GM12878 (cell line): ENCODE results near the gene DUSP10. TPM values are rescaled to one million over a fixed set of nuclear protein-coding genes. Genes with fewer than 3 reads are reported as not detected.
A peak's percentile ranks its signal among the peaks of the same experiment; 100 is the strongest.

ENCODE experiments used
- BACH1 ChIP-seq: fragments of 450-650 bp; IDR thresholded peaks from 2 replicates; pipeline ENCODE4 v1.6.1; 2017; ENCODE audit warnings: mild to moderate bottlenecking, borderline replicate concordance
- BCL11A ChIP-seq: IDR thresholded peaks from 2 replicates; pipeline ENCODE4 v1.6.1; 2011; ENCODE audit warnings: low read depth, low read length
- CHD1 ChIP-seq: IDR thresholded peaks from 2 replicates; pipeline ENCODE4 v1.6.1; 2012; ENCODE audit warnings: low read depth, low read length, improper control_type of control experiment
- FOXK2 ChIP-seq: fragments of 450-650 bp; IDR thresholded peaks from 2 replicates; pipeline ENCODE4 v1.6.1; 2017; ENCODE audit warnings: mild to moderate bottlenecking, moderate library complexity
- FOXM1 ChIP-seq: IDR thresholded peaks from 2 replicates; pipeline ENCODE4 v1.6.1; 2012; ENCODE audit warnings: low read depth, mild to moderate bottlenecking, inconsistent platforms, low read length, moderate library complexity
- GABPA ChIP-seq: IDR thresholded peaks from 2 replicates; pipeline ENCODE4 v1.6.1; 2014; ENCODE audit warnings: antibody characterized with exemption, low read depth, mild to moderate bottlenecking, inconsistent platforms
- HDAC6 ChIP-seq: fragments of 200-600 bp; sonication (generic); IDR thresholded peaks from one replicate; pipeline ENCODE4 v1.8.0; 2017; ENCODE audit warnings: antibody characterized with exemption; ENCODE audit not compliant: unreplicated experiment
- IRF4 ChIP-seq: IDR thresholded peaks from 2 replicates; pipeline ENCODE4 v1.6.1; 2011; ENCODE audit warnings: low read depth, low read length
- NBN ChIP-seq: fragments of 450-650 bp; IDR thresholded peaks from 2 replicates; pipeline ENCODE4 v1.6.1; 2016
- NR2C2 ChIP-seq: IDR thresholded peaks from 2 replicates; pipeline ENCODE4 v1.6.1; 2011; ENCODE audit warnings: borderline replicate concordance, low read depth; ENCODE audit not compliant: control insufficient read depth, insufficient read length
- NR2F1 ChIP-seq: fragments of 450-650 bp; conservative IDR thresholded peaks from 2 replicates; pipeline ENCODE4 v1.6.1; 2017; ENCODE audit warnings: mild to moderate bottlenecking
- POU2F2 ChIP-seq: IDR thresholded peaks from 3 replicates; pipeline ENCODE4 v1.6.1; 2011; ENCODE audit warnings: low read depth, mild to moderate bottlenecking, low read length, borderline replicate concordance
- RAD21 ChIP-seq: IDR thresholded peaks from 2 replicates; pipeline ENCODE4 v1.6.1; 2011; ENCODE audit warnings: mild to moderate bottlenecking, low read depth, low read length, moderate library complexity; ENCODE audit not compliant: insufficient read depth
- RBBP5 ChIP-seq: fragments of 200-600 bp; sonication (generic); conservative IDR thresholded peaks from 2 replicates; pipeline ENCODE4 v1.6.1; 2016
- RELA ChIP-seq: fragments of 450-650 bp; IDR thresholded peaks from 2 replicates; pipeline ENCODE4 v1.8.0; 2014; ENCODE audit warnings: borderline replicate concordance; ENCODE audit not compliant: partially characterized antibody
- SMARCA5 ChIP-seq: fragments of 450-650 bp; IDR thresholded peaks from 2 replicates; pipeline ENCODE4 v1.6.1; 2017; ENCODE audit warnings: mild to moderate bottlenecking
- SMC3 ChIP-seq: IDR thresholded peaks from 2 replicates; pipeline ENCODE4 v1.6.1; 2011; ENCODE audit warnings: low read length, improper control_type of control experiment, borderline replicate concordance
- SP1 ChIP-seq: IDR thresholded peaks from one replicate; pipeline ENCODE4 v1.6.1; 2011; ENCODE audit warnings: low read depth, low read length
- polyA plus RNA-seq, 11 experiments: library from polyadenylated mRNA; depleted of rRNA in 4 of 11; unstranded in 6 of 11; stranded (reverse) in 5 of 11; fragments of >200 nt; fragmentation: Nextera tagmentation in 4 of 11; fragmentation: Illumina TruSeq in 1 of 11; extraction: Ambion mirVana in 4 of 11; extraction: Trizol in 1 of 11; gene quantifications; 1 replicate in 1 of 11; 2 replicates in 10 of 11; pipeline versions ENCODE4 v1.2.1 to v1.2.3, GENCODE V29; 2011 to 2016; ENCODE audit warnings: inconsistent platforms in 2 of 11, missing spikeins in 2 of 11, low read depth in 1 of 11
- total RNA-seq, 4 experiments: library from RNA; depleted of rRNA in 3 of 4; stranded (reverse); fragments of >200 nt in 3 of 4; fragmentation: Illumina TruSeq in 1 of 4; extraction: Trizol in 1 of 4; gene quantifications; 2 replicates each; pipeline versions ENCODE4 v1.2.1 to v1.2.3, GENCODE V29; 2013 to 2021
- TF ChIP-seq, protein P1 (sequence below): fragments of 450-650 bp; IDR thresholded peaks from 2 replicates; pipeline ENCODE4 v1.6.1; 2017; ENCODE audit warnings: borderline replicate concordance
- TF ChIP-seq, protein P2 (sequence below): fragments of 450-650 bp; formaldehyde crosslinking; IDR thresholded peaks from 2 replicates; pipeline ENCODE4 v1.4.0; 2020; ENCODE audit warnings: mild to moderate bottlenecking, moderate library complexity
- TF ChIP-seq, protein P3 (sequence below): fragments of 450-650 bp; IDR thresholded peaks from 2 replicates; pipeline ENCODE4 v1.6.1; 2018; ENCODE audit warnings: mild to moderate bottlenecking, low read depth, moderate library complexity; ENCODE audit not compliant: partially characterized antibody
- TF ChIP-seq, protein P4 (sequence below): IDR thresholded peaks from 2 replicates; pipeline ENCODE4 v1.6.1; 2011; ENCODE audit warnings: borderline replicate concordance, low read depth, mild to moderate bottlenecking, moderate library complexity, mixed read lengths, low read length; ENCODE audit not compliant: insufficient read depth; ENCODE audit errors: extremely low read length

The DUSP10 gene
- total and polyA plus RNA-seq, 10 of the 15 experiments (the other 5 are each of a cell fraction or from before 2014, with no cell fraction given): 20.3 to 38.4 (median 27.8) TPM

DNA sequence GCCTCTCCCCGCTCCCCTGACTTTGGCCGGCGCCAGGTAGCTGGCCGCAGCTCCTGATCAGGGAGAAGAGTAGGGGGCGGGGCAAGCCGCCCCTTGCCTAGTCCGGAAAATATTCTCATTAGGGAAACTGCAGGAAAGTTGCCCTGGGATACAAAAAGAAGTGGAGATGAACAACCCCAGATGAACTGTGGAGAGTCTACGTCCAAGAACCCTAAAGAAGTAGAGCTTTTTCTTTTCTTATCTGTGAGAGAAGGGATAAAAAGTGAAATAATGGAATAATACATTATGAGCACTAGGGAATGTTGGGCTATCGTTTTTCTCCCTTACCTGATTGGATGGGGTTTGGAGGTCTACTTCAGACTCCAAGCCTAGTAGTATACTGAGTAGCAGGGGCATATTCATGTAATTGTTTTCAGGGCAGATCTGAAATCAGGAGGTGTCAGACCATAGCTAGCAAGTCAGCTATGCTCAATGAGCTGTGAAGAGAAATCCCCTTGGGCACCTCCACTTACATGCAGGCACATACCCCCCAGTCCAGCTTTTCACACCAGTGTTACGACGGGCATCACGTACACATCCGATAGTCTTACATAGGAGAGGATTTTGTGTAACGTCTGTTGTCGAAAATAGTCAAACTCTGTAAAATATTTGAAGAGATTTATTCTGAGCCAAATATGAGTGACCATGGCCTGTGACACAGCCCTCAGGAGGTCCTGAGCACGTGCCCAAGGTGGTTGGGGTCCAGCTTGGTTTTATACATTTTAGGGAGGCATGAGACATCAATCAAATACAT lies 1.7 kb upstream of the DUSP10 start (continued):
- TF ChIP-seq NR2F1: peak; percentile 50; the same call in 1 of the 2 replicates
- TF ChIP-seq SMARCA5: no peak; the same call in 1 of the 2 replicates
- TF ChIP-seq, protein P1, sequence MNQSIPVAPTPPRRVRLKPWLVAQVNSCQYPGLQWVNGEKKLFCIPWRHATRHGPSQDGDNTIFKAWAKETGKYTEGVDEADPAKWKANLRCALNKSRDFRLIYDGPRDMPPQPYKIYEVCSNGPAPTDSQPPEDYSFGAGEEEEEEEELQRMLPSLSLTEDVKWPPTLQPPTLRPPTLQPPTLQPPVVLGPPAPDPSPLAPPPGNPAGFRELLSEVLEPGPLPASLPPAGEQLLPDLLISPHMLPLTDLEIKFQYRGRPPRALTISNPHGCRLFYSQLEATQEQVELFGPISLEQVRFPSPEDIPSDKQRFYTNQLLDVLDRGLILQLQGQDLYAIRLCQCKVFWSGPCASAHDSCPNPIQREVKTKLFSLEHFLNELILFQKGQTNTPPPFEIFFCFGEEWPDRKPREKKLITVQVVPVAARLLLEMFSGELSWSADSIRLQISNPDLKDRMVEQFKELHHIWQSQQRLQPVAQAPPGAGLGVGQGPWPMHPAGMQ: no peak
- TF ChIP-seq RAD21: no peak; the same call in 1 of the 2 replicates
- TF ChIP-seq POU2F2: peak; percentile 73; the same call in 2 of the 3 replicates
- peak; percentile 32 for TF ChIP-seq SP1
- TF ChIP-seq NBN: peak; percentile 78
- no peak for TF ChIP-seq RBBP5
- TF ChIP-seq BACH1: peak; percentile 33
- TF ChIP-seq, protein P2, sequence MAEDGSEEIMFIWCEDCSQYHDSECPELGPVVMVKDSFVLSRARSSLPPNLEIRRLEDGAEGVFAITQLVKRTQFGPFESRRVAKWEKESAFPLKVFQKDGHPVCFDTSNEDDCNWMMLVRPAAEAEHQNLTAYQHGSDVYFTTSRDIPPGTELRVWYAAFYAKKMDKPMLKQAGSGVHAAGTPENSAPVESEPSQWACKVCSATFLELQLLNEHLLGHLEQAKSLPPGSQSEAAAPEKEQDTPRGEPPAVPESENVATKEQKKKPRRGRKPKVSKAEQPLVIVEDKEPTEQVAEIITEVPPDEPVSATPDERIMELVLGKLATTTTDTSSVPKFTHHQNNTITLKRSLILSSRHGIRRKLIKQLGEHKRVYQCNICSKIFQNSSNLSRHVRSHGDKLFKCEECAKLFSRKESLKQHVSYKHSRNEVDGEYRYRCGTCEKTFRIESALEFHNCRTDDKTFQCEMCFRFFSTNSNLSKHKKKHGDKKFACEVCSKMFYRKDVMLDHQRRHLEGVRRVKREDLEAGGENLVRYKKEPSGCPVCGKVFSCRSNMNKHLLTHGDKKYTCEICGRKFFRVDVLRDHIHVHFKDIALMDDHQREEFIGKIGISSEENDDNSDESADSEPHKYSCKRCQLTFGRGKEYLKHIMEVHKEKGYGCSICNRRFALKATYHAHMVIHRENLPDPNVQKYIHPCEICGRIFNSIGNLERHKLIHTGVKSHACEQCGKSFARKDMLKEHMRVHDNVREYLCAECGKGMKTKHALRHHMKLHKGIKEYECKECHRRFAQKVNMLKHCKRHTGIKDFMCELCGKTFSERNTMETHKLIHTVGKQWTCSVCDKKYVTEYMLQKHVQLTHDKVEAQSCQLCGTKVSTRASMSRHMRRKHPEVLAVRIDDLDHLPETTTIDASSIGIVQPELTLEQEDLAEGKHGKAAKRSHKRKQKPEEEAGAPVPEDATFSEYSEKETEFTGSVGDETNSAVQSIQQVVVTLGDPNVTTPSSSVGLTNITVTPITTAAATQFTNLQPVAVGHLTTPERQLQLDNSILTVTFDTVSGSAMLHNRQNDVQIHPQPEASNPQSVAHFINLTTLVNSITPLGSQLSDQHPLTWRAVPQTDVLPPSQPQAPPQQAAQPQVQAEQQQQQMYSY: no peak
- no peak; the same call in 1 of the 2 replicates for TF ChIP-seq SMC3
- TF ChIP-seq GABPA: no peak
- peak; percentile 65 for TF ChIP-seq BCL11A
- TF ChIP-seq NR2C2: no peak
- TF ChIP-seq, protein P3, sequence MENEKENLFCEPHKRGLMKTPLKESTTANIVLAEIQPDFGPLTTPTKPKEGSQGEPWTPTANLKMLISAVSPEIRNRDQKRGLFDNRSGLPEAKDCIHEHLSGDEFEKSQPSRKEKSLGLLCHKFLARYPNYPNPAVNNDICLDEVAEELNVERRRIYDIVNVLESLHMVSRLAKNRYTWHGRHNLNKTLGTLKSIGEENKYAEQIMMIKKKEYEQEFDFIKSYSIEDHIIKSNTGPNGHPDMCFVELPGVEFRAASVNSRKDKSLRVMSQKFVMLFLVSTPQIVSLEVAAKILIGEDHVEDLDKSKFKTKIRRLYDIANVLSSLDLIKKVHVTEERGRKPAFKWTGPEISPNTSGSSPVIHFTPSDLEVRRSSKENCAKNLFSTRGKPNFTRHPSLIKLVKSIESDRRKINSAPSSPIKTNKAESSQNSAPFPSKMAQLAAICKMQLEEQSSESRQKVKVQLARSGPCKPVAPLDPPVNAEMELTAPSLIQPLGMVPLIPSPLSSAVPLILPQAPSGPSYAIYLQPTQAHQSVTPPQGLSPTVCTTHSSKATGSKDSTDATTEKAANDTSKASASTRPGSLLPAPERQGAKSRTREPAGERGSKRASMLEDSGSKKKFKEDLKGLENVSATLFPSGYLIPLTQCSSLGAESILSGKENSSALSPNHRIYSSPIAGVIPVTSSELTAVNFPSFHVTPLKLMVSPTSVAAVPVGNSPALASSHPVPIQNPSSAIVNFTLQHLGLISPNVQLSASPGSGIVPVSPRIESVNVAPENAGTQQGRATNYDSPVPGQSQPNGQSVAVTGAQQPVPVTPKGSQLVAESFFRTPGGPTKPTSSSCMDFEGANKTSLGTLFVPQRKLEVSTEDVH: no peak
- no peak for TF ChIP-seq HDAC6
- peak; percentile 43; the same call in 1 of the 2 replicates for TF ChIP-seq IRF4
- TF ChIP-seq, protein P4, sequence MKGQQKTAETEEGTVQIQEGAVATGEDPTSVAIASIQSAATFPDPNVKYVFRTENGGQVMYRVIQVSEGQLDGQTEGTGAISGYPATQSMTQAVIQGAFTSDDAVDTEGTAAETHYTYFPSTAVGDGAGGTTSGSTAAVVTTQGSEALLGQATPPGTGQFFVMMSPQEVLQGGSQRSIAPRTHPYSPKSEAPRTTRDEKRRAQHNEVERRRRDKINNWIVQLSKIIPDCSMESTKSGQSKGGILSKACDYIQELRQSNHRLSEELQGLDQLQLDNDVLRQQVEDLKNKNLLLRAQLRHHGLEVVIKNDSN: no peak
- TF ChIP-seq RELA: peak; percentile 89
- no peak for TF ChIP-seq FOXM1
- 0 out of 2 replicates have a peak, but pooled peaks have one; percentile 38 for TF ChIP-seq CHD1
- TF ChIP-seq FOXK2: no peak
